Upper lobe of left lung (tissue), 6 donors: ENCODE results near the gene FNIP1. TPM values are rescaled to one million over a fixed set of nuclear protein-coding genes. Genes with fewer than 3 reads are reported as not detected.
"Not testable (repeated sequence)": the region's sequence is repeated elsewhere in the genome, so short reads cannot be mapped to it uniquely, and the experiment has no call there.

ENCODE experiments used
- ATAC-seq, 2 donors: fragments of 200-7000 bp; cut with Tn5 transposase; one replicate each; pipeline ENCODE4 v1.9.1; 2022; ENCODE audit warnings: mild to moderate bottlenecking in 2 of 2, moderate library complexity in 2 of 2; ENCODE audit not compliant: low FRiP score in 2 of 2
- DNase-seq, 2 donors: peaks; one replicate each; pipeline ENCODE4 v3.0.0-alpha.2; 2019 to 2020
- H3K27ac ChIP-seq, 4 donors: fragments of 200-600 bp; sonication (generic); one replicate each; pipeline ENCODE4 v1.5.1; 2016 to 2019
- H3K27me3 ChIP-seq, 4 donors: fragments of 200-600 bp; sonication (generic); one replicate each; pipeline ENCODE4 v1.5.1; 2017 to 2019
- H3K36me3 ChIP-seq, 4 donors: fragments of 200-600 bp; sonication (generic); one replicate each; pipeline ENCODE4 v1.5.1; 2016 to 2019
- H3K4me1 ChIP-seq, 4 donors: fragments of 200-600 bp; sonication (generic); one replicate each; pipeline ENCODE4 v1.5.1; 2018 to 2019
- H3K4me3 ChIP-seq, 4 donors: fragments of 200-600 bp; sonication (generic); one replicate each; pipeline ENCODE4 v1.5.1; 2017 to 2019; ENCODE audit warnings: mild to moderate bottlenecking in 2 of 4, moderate library complexity in 1 of 4
- H3K9me3 ChIP-seq, 4 donors: fragments of 200-600 bp; sonication (generic); one replicate each; pipeline ENCODE4 v1.5.1; 2018 to 2019
- EP300 ChIP-seq, 4 donors: sonication (generic); formaldehyde crosslinking; IDR thresholded peaks; one replicate each; pipeline ENCODE4 v1.5.1; 2017; ENCODE audit warnings: antibody characterized with exemption in 4 of 4, control low read depth in 2 of 4
- POLR2A ChIP-seq, 4 donors: fragments of 450-650 bp; IDR thresholded peaks; one replicate each; pipeline ENCODE4 v1.5.1; 2016 to 2017; ENCODE audit warnings: antibody characterized with exemption in 4 of 4, mild to moderate bottlenecking in 2 of 4
- POLR2AphosphoS5 ChIP-seq, 2 donors: sonication (generic); formaldehyde crosslinking; IDR thresholded peaks; one replicate each; pipeline ENCODE4 v1.5.1; 2017; ENCODE audit warnings: antibody characterized with exemption in 2 of 2
- WGBS, 2 donors: methylation state at CpG; one replicate each; pipeline ENCODE4 v1.1.5; 2017 to 2018; 5-methylcytosine and 5-hydroxymethylcytosine counted together
- total RNA-seq, 6 donors: library from RNA; depleted of rRNA in 4 of 6; stranded (reverse); fragments of >200 nt in 4 of 6; gene quantifications; one replicate each; pipeline versions ENCODE4 v1.1.0 to v1.2.1, GENCODE V29; 2016 to 2021
- TF ChIP-seq, protein P1 (sequence below), 6 experiments: fragments of 450-650 bp in 4 of 6; fragments of 200-600 bp in 2 of 6; sonication (generic) in 2 of 6; IDR thresholded peaks; one replicate each; pipeline ENCODE4 v1.5.1; 2016 to 2019; ENCODE audit warnings: antibody characterized with exemption in 6 of 6
- donor health status: DM: no; HTN: no; CAD: no; lungs with moderate emphysema.
- donor health status: DM: no; HTN: yes; CAD: no; lungs with severe emphysema.

FNIP1 gene
- total RNA-seq, 6 donors from 2014 or later: 34.4 to 58.7 (median 42.3) TPM

DNA sequence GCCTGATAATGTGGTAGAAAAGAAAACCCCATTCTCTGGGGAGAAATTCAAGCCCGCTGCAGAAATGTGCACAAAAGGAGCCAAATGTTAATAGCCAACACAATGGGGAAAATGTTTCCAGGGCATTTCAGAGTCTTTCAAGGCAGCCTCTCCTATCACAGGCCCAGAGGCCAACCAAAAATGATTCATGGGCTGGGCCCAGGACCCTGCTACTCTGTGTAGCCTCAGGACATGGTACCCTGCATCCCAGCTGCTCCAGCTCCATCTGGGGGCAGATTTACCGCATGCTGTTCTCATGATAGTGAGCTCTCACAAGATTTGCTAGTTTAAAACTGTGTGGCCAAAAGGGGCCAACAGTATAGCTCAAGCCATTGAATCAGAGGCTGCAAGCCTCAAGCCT, 202.9 kb downstream of the FNIP1 start:
- ATAC-seq: no peak
- Histone ChIP-seq H3K9me3 (no peaks in the 10 kb centered on the region), H3K36me3 (no peaks in the 10 kb centered on the region), H3K4me3 (no peak overlapping the region), H3K27me3 (no peaks in the 10 kb centered on the region), H3K4me1 (peaks cover 9 to 14% (median 11%) of the 10 kb centered on the region in 4 donors), H3K27ac (peak overlapping the region in 1 of 4 donors; percentile 6)
- no peak for DNase-seq
- TF ChIP-seq EP300 (IDR thresholded peaks at IDR 0.05): no peak
- TF ChIP-seq POLR2A (IDR thresholded peaks at IDR 0.05): no peak
- no peak for TF ChIP-seq POLR2AphosphoS5 (IDR thresholded peaks at IDR 0.05)
- TF ChIP-seq, protein P1, sequence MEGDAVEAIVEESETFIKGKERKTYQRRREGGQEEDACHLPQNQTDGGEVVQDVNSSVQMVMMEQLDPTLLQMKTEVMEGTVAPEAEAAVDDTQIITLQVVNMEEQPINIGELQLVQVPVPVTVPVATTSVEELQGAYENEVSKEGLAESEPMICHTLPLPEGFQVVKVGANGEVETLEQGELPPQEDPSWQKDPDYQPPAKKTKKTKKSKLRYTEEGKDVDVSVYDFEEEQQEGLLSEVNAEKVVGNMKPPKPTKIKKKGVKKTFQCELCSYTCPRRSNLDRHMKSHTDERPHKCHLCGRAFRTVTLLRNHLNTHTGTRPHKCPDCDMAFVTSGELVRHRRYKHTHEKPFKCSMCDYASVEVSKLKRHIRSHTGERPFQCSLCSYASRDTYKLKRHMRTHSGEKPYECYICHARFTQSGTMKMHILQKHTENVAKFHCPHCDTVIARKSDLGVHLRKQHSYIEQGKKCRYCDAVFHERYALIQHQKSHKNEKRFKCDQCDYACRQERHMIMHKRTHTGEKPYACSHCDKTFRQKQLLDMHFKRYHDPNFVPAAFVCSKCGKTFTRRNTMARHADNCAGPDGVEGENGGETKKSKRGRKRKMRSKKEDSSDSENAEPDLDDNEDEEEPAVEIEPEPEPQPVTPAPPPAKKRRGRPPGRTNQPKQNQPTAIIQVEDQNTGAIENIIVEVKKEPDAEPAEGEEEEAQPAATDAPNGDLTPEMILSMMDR (IDR thresholded peaks at IDR 0.05): no peak
- 92 to 97% methylated on average over 1 to 2 of the region's 2 CpGs for WGBS, 2 donors

DNA sequence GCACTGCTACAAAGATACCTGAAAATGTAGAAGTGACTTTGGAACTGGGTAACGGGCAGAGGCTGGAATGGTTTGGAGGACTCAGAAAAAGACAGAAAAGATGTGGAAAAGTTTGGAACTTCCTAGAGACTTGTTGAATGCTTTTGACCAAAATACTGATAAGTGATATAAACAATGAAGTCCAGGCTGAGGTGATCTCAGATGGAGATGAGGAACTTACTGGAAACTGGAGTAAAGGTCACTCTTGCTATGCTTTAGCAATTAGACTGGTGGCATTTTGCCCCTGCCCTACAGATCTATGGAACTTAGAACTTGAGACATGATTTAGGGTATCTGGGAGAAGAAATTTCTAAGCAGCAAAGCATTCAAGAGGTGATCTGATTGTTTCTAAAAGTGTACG, 203.4 kb downstream of the FNIP1 start:
- not testable (repeated sequence) for H3K36me3 ChIP-seq, DNase-seq, H3K27me3 ChIP-seq, ATAC-seq, H3K9me3 ChIP-seq, H3K4me3 ChIP-seq
- WGBS, 2 donors: 83 to 86% methylated on average over 2 of the region's 2 CpGs
- peak overlapping the region in 1 of 4 donors; percentile 6 for H3K27ac ChIP-seq
- H3K4me1 ChIP-seq: peaks cover 9 to 14% (median 11%) of the 10 kb centered on the region in 4 donors

Other genes with a start within 250 kb of the FNIP1 start
- 10 to 100 TPM; 16.4 to 49.4 (median 31.6) TPM for gene RAPGEF6, start 161.8 kb downstream of the FNIP1 start, total RNA-seq
- gene MEIKIN, start 148.6 kb upstream of the FNIP1 start, total RNA-seq: under 1 TPM in 1 of 6 donors, not detected in 5; 0.77 TPM
- 1 to 10 TPM in 1 of 6 donors, under 1 TPM in 4, not detected in 1; 0.61 to 1.2 (median 0.74) TPM for gene ACSL6, start 214.6 kb upstream of the FNIP1 start, total RNA-seq